Activated T-cell treated with anti-CD3 and anti-CD28 coated beads for 1 hour (primary cell): ENCODE data around the gene USHBP1.

Experiments used
- DNase-seq: peaks from one replicate; pipeline ENCODE4 v3.0.0-alpha.2; 2020; ENCODE audit warnings: low read depth

Gene USHBP1

DNA sequence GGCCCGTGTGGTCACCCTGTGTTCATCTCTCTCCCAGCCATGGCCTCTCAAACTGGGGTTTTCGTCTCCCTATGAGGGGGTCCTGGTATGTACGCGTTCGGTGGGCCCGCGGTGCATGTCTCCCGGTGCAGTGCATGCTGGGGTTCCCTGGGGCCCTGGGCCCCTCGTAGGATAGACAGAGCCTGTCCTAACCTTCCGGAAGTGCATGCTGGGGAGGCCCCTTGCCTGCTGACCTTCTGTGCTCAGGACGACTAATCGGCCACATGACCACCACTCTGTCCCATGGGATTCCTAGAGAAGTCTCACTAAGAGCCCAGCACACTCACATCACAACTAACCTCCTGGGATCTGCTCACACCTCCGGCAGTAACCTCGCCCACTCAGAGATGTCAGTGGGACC, 54.2 kb downstream of the USHBP1 start:
- DNase-seq: no peak

DNA sequence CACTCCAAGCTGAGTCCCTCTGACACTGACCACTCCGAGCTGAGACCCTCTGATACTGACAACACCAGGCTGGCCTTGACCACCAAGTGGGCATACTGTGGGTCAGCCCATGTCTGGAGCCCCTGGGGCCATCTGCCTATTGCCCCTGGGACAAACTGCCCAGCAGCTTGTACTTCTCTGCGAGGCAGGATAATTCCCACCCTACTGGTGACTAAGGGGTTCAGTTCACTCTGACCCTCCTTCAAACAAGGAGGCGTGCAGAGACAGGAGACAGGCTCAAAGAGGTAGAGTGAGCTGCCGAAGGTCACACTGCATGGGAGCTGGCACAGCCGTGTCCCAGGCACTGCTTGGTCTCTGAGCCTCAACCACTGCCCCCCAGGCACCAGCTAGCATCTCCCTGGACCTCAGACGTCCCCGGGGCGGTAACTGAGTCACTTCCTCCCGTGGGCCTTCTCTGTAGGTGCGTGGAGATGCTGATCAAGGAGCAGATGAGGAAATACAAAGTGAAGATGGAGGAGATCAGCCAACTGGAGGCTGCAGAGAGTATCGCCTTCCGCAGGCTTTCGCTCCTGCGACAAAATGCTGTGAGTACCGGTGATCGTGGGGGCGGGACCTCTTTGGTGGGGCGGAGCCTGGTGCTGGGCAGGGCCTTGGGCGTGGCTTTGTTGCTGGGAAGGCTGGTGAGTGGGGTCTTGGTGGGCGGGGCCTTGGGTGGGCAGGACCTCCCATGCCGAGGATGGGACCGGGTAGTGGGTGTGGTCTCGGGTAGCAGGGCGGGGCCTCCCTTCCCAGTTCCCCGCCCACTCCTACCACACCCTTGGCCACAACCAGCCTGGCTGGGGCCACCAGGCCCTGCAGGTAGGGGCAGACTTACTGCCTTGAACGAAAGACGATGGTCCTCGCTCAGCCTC, 55.2 kb downstream of the USHBP1 start:
- no peak for DNase-seq

DNA sequence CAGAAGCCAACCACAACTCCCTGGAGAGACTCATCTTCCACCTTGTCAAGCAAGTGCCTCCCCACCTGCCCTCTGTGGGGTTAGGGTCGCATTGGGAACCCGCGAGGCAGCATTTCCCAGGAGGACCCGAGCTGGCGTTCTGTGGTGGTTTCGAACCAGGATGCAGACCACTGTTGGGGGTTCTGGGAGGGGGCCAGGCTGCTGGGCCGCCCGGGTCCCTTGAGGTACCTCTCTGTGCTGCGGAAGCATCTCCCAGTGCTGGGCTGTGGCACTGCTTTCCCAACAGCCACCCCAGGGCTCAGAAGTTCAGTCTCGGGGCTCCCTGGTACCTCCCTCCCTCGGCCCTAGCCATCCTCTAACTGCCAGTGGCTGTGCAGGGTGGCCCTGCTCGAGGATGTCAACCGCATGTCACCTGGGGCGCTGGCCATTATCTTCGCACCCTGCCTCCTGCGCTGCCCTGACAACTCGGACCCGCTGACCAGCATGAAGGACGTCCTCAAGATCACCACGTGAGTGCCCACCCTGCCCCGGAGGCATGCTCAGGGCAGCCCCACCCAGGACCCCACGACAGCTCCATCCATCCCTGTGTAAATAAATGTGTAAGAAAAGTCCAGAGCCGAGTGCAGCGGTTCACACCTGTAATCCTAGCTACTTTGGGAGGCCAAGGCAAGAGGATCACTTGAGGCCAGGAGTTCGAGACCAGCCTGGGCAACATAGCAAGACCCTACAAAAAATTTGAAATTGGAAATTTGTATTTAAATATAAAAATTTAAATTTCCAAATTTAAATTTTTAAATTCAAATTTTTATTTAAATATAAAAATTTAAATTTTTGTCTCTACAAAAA, 57.6 kb downstream of the USHBP1 start:
- DNase-seq: no peak

DNA sequence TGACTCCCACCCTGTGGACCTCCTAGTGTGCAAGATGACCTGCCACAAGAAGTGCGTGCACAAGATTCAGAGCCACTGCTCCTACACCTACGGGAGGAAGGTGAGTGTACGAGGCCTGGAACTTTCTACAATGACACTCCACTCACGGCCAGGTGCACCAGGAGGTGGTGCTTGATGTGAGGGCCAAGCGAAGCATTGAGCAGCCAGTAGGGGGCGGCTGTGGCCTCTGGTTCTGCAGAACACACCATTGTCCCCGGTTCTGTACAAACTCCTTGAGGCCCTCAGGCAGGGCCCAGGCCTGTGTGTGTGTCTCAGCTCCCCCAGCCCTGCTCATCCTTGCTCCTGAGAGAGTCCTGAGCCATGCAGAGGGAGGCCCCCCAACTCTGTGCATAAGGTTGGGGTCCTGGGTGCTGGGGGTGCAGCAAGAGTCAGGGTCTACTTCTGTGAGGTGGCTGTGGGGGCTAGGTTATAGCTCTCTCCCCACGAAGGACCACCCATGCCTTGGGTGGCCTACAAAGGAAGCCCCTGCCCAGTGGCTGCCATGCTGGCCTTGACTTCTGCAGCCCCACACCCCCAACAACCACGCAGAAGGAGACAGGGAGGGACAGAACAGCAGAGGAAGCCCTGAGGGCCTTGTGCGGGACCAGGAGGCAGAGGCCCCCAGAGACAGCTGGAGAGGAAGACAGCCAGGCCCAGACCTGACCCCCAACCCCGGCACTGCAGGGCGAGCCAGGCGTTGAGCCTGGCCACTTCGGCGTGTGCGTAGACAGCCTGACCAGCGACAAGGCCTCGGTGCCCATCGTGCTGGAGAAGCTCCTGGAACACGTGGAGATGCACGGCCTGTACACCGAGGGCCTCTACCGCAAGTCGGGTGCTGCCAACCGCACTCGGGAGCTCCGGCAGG, 59.1 kb downstream of the USHBP1 start:
- DNase-seq: peak; percentile 54

DNA sequence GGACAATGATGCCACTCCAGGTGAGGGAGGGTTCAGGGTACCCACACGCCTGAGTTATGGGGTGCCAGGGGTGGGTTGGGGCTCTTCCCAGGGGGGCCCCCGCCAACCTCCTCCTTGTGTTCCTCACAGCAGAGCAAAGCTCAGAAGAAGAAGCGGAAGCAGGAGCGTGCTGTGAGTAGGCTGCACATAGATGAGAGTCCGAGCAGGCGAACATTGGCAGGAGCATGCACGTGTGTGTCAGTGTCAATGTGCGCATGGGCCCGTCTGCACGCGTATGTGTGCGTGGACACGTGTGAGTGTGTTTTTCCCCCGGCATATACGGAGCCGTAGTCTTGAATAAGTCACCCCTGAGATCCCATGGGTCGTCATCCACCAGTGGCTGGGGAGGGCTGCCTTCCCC, 61.8 kb downstream of the USHBP1 start:
- no peak for DNase-seq

DNA sequence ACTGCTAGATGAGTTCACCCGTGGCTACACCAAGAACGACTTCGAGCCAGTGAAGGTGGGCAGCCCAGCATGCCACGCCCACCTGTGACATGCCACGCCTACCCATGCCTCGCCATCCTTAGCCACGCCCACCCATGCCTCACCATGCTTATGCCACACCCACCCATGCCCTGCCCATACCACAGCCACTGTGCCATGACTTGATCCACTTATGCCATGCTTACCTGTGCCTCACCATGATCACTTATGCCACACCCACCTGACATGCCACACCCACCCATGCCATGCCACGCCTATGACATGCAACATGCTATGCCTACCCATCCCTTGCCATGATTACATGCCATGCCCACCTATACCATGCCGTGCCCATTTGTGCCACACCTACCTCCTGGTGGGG, 62.3 kb downstream of the USHBP1 start:
- no peak for DNase-seq

DNA sequence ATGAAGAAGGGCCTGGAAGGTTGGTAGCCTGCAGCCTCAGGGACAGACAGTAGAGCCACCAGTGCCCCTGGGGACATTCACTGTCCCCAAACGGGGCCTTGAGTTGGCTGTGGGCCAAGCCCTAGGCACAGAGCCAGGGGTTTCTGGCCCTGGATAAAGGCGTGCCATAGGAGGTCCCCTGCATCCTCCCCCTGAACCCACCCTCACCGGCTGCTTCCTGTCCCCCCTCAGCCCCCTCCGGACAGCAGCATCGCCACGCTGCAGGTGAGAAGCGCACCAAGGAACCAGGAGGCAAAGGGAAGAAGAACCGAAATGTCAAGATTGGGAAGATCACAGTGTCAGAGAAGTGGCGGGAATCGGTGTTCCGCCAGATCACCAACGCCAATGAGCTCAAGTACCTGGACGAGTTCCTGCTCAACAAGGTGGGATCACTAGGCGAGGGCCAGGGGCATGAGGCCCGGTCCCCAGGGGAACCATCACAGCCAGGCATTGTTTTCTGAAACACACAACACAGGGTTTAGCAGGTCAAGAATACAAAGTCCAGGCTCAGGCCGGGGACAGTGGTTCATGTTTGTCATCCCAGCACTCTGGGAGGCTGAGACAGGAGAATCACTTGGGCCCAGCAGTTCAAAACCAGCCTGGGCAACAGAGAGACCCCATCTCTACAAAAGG, 64.0 kb downstream of the USHBP1 start:
- no peak for DNase-seq
